Esophagus muscularis mucosa (tissue), 4 donors: ENCODE results near the gene ABO. TPM values are rescaled to one million over a fixed set of nuclear protein-coding genes. Genes with fewer than 3 reads are reported as not detected.
"Not testable (repeated sequence)": the region's sequence is repeated elsewhere in the genome, so short reads cannot be mapped to it uniquely, and the experiment has no call there.

Source experiments
- DNase-seq: peaks from one replicate; pipeline ENCODE4 v3.0.0-alpha.2; 2017; ENCODE audit errors: extremely low spot score
- H3K27ac ChIP-seq, 4 donors: fragments of 200-600 bp; sonication (generic); replicated peaks in 1 of 4; 1 replicate in 3 of 4; 2 replicates in 1 of 4; pipeline ENCODE4 v1.5.1; 2016 to 2019; ENCODE audit warnings: mild to moderate bottlenecking in 1 of 4
- H3K27me3 ChIP-seq, 4 donors: fragments of 200-600 bp; sonication (generic); one replicate each; pipeline versions ENCODE4 v1.5.1 to v1.6.0; 2016 to 2019
- H3K36me3 ChIP-seq, 4 donors: fragments of 200-600 bp; sonication (generic); one replicate each; pipeline ENCODE4 v1.5.1; 2016 to 2019
- H3K4me1 ChIP-seq, 4 donors: fragments of 200-600 bp; sonication (generic); one replicate each; pipeline ENCODE4 v1.5.1; 2016 to 2019
- H3K4me3 ChIP-seq, 4 donors: fragments of 200-600 bp; sonication (generic); 1 replicate in 2 of 4; 2 replicates in 2 of 4; pipeline ENCODE4 v1.5.1; 2016 to 2019; ENCODE audit warnings: mild to moderate bottlenecking in 4 of 4, moderate library complexity in 1 of 4
- H3K9me3 ChIP-seq, 4 donors: fragments of 200-600 bp; sonication (generic); 1 replicate in 3 of 4; 2 replicates in 1 of 4; pipeline ENCODE4 v1.5.1; 2016 to 2019
- CTCF ChIP-seq, 3 experiments: fragments of 200-600 bp in 2 of 3; fragments of 450-650 bp in 1 of 3; sonication (generic) in 2 of 3; IDR thresholded peaks; one replicate each; pipeline ENCODE4 v1.5.1; 2017 to 2019; ENCODE audit warnings: antibody characterized with exemption in 3 of 3, mild to moderate bottlenecking in 2 of 3, moderate library complexity in 1 of 3
- EP300 ChIP-seq: sonication (generic); formaldehyde crosslinking; IDR thresholded peaks from one replicate; pipeline ENCODE4 v1.6.1; 2017; ENCODE audit warnings: antibody characterized with exemption
- POLR2A ChIP-seq: fragments of 450-650 bp; IDR thresholded peaks from one replicate; pipeline ENCODE4 v1.6.1; 2017; ENCODE audit warnings: antibody characterized with exemption, moderate library complexity, mild to moderate bottlenecking, low read depth
- POLR2AphosphoS5 ChIP-seq, 2 donors: sonication (generic); formaldehyde crosslinking; IDR thresholded peaks; one replicate each; pipeline ENCODE4 v1.6.1; 2017; ENCODE audit warnings: antibody characterized with exemption in 2 of 2
- WGBS: methylation state at CpG from one replicate; pipeline ENCODE4 v1.1.5; 2018; 5-methylcytosine and 5-hydroxymethylcytosine counted together
- intact Hi-C: fragments of 100-400 bp; cut with DNase I; formaldehyde crosslinking; loops from one replicate; pipeline ENCODE4 v1.15.1; 2023
- total RNA-seq, 4 donors: library from RNA; depleted of rRNA; stranded (reverse); fragments of >200 nt; gene quantifications; one replicate each; pipeline versions ENCODE4 v1.1.0 to v1.2.1, GENCODE V29; 2016

The ABO gene
- total RNA-seq, 4 donors from 2014 or later, result 0.33 to 3.8 (median 1.2) TPM

GRCh38 chr9:133303266-133304157, 28.5 kb upstream of the ABO start:
- TF ChIP-seq POLR2A (no peak), EP300 (no peak), POLR2AphosphoS5 (IDR thresholded peaks at IDR 0.05) (no peak), CTCF (IDR thresholded peaks at IDR 0.05) (no peak)
- no peak overlapping the region for H3K4me3 ChIP-seq
- intact Hi-C loops, result no loop called here
- no peaks in the 10 kb centered on the region for H3K9me3 ChIP-seq
- no peaks in the 10 kb centered on the region for H3K36me3 ChIP-seq
- peaks cover 0 to 43% (median 2%) of the 10 kb centered on the region in 4 donors for H3K27me3 ChIP-seq
- WGBS, result 73% methylated on average over 17 of the region's 26 CpGs
- DNase-seq, result no peak
- H3K27ac ChIP-seq, result no peak overlapping the region
- H3K4me1 ChIP-seq, result no peaks in the 10 kb centered on the region

GRCh38 chr9:133301253-133302230, 26.5 kb upstream of the ABO start:
- Histone ChIP-seq H3K27ac (no peak overlapping the region), H3K4me3 (no peak overlapping the region), H3K9me3 (no peaks in the 10 kb centered on the region), H3K36me3 (no peaks in the 10 kb centered on the region), H3K27me3 (peaks cover 0 to 38% (median 2%) of the 10 kb centered on the region in 4 donors), H3K4me1 (no peaks in the 10 kb centered on the region)
- intact Hi-C loops, result no loop called here
- TF ChIP-seq POLR2A (no peak), POLR2AphosphoS5 (IDR thresholded peaks at IDR 0.05) (no peak), EP300 (no peak), CTCF (IDR thresholded peaks at IDR 0.05) (no peak)
- DNase-seq, result no peak
- 91% methylated on average over 13 of the region's 13 CpGs for WGBS

GRCh38 chr9:133299996-133300395, 25.0 kb upstream of the ABO start:
- peaks cover 0 to 38% (median 2%) of the 10 kb centered on the region in 4 donors for H3K27me3 ChIP-seq
- 89% methylated on average over 15 of the region's 16 CpGs for WGBS
- intact Hi-C loops, H3K4me3 ChIP-seq, H3K9me3 ChIP-seq, DNase-seq, H3K4me1 ChIP-seq, H3K36me3 ChIP-seq, H3K27ac ChIP-seq: not testable (repeated sequence)

GRCh38 chr9:133294257-133294656, 19.3 kb upstream of the ABO start:
- Histone ChIP-seq H3K9me3 (no peaks in the 10 kb centered on the region), H3K27ac (no peak overlapping the region), H3K4me1 (no peaks in the 10 kb centered on the region), H3K27me3 (peaks cover 0 to 28% (median 0%) of the 10 kb centered on the region in 4 donors), H3K36me3 (no peaks in the 10 kb centered on the region), H3K4me3 (no peak overlapping the region)
- no peak for DNase-seq
- intact Hi-C loops, result no loop called here
- WGBS, result 69% methylated on average over 1 of the region's 1 CpG
- TF ChIP-seq POLR2A (no peak), EP300 (no peak), POLR2AphosphoS5 (IDR thresholded peaks at IDR 0.05) (no peak), CTCF (IDR thresholded peaks at IDR 0.05) (no peak)

- intact Hi-C loops, result no loop called here
- Histone ChIP-seq H3K9me3 (no peaks in the 10 kb centered on the region), H3K27me3 (peaks cover 0 to 14% (median 0%) of the 10 kb centered on the region in 4 donors), H3K36me3 (no peaks in the 10 kb centered on the region), H3K4me1 (no peaks in the 10 kb centered on the region), H3K27ac (no peak overlapping the region), H3K4me3 (no peak overlapping the region)
- 94% methylated on average over 2 of the region's 2 CpGs for WGBS
- TF ChIP-seq CTCF (IDR thresholded peaks at IDR 0.05), result no peak
- no peak for TF ChIP-seq EP300
- TF ChIP-seq POLR2AphosphoS5 (IDR thresholded peaks at IDR 0.05), result no peak
- TF ChIP-seq POLR2A, result no peak
- DNase-seq, result peak; percentile 83
Observed at GRCh38 chr9:133290751-133291302, 15.8 kb upstream of the ABO start.
